Cerebellar nuclear complex (tissue), 1 donor: ENCODE data around the gene CIBAR2.

Experiments
- DNase-seq, 2 experiments: peaks; one replicate each; lab custom pipeline; 2025; lab: John Stamatoyannopoulos, UW

CIBAR2 gene

GRCh38 chr16:85083051-85083639 lies 29.1 kb downstream of the CIBAR2 start:
- no peak for DNase-seq

DNA sequence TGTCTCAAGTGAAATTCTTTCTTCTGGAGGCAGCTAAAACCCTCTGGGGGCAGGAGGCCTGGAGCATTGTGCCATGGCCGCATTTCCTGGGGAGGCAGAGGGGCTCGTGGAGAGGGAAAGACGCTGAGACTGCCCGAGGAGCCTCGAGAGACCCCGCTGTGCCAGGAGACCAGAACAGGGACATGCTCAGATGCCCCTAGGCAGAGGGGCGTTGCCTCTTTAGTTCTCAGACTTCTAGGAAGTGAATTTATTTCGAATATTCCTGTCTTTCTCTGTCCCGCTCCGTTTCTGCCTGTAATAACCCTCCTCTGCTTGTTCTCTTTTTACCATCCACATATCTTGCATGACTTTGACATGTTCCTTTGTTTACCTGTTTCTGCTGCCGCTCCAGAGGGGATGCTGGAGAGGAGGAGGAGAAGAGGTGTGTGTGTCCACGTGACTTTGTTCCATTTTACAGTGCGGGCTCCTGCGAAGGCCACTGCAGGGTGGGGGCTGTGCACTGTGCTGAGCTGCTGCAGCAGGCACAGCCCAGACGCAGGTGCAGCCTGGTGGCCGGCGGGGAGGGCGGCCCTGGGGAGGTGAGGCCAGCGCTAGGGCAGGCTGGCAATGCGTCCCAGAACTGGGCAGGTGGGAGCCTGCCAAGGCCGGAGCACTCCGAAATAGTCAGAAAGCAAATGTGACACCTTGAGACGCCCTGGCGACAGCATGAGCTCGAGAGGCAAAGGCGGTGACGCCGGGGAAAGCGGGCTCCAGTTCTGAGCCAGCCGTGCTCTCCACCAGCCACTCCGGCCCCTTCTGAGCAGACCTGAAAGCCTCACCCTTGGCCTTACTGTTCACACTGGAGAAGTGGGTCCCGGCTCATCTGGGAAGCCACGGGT lies 29.9 kb downstream of the CIBAR2 start:
- peak in 1 of 2 experiments; percentile 45 for DNase-seq

- DNase-seq: no peak
Observed at GRCh38 chr16:85081765-85082164, 30.5 kb downstream of the CIBAR2 start.

- no peak for DNase-seq
Observed at GRCh38 chr16:85081038-85081437, 31.2 kb downstream of the CIBAR2 start.

DNA sequence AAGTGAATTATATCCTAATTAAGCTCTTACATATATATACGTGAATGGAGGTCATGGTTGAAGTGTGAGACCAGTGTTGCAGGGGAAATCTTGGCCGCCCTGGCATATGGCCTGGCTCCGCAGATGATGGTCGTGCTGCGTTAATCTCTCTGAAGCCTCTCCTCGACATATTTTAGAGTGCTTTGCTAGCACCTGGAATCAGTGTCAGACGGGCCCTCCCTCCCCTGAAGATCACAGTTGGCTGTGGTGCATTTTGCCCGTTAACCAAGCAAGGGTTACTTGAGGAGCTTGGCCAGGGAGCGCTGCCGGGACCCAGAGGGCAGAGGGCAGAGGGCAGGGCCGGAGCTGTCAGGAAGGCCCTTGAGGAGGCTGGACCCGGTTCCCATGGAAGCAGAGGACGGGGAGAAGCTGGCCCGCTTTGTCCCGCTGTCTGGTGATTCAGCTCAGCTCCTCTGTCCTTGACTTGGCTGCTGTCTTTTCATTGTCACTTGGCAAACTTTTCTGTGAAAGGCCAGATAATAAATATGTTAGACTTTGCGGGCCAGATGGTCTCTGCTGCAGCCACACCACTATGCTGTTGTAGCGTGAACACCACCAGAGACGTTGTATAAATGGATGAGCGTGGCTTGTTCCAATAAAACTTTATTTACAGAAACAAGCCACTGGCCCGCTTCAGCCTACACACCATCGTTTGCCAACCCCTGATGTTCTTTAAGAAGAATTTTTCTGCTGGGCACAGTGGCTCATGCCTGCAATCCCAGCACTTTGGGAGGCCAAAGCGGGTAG lies 32.3 kb downstream of the CIBAR2 start:
- DNase-seq: no peak

GRCh38 chr16:85078952-85079351 lies 33.3 kb downstream of the CIBAR2 start:
- DNase-seq: no peak

GRCh38 chr16:85078226-85078625 lies 34.0 kb downstream of the CIBAR2 start:
- DNase-seq: no peak

- no peak for DNase-seq
Observed at GRCh38 chr16:85077576-85078125, 34.6 kb downstream of the CIBAR2 start.

DNA sequence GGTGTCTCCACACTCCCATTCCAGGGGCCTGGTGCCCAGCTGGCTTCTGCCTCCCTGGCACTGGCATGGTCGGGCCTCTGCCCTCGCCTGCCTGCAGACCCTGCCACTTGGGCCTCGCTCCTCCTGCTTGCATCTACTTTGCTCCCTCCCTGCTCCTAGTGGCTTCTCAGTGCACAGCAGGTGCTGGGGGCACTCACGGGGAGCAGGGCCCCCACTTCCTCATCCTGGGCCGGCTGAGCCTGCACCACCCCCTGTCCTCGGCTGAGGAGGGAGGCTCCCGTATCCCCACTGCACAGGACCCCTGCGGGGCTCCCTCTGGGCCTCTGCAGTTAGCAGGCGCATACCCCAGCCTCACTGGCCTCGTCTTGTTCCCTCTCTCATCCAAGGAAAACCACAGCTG lies 35.2 kb downstream of the CIBAR2 start:
- no peak for DNase-seq

- no peak for DNase-seq
Observed at GRCh38 chr16:85075236-85075924, 36.9 kb downstream of the CIBAR2 start.

GRCh38 chr16:85074225-85074914 lies 37.9 kb downstream of the CIBAR2 start:
- DNase-seq: no peak

DNA sequence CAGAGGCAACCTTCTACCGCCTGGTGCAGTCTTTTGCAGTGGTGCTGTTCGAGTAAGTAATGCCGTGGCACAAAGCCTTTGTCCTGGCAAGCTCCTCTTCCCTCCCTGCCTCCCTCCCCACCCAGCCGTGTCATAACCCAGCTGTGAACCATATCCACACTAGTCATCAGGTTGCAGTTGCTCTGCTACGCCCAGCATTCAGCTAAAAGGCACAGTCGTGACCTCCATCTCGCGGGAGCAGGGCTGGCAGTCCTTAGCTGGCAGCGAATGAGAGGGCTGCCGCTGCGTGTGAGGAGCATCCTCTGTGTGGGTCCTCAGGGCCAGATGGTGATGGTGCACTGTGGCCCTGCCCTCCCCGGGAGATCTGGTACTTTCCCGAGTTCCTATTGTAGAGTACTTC lies 39.3 kb downstream of the CIBAR2 start:
- no peak for DNase-seq

DNA sequence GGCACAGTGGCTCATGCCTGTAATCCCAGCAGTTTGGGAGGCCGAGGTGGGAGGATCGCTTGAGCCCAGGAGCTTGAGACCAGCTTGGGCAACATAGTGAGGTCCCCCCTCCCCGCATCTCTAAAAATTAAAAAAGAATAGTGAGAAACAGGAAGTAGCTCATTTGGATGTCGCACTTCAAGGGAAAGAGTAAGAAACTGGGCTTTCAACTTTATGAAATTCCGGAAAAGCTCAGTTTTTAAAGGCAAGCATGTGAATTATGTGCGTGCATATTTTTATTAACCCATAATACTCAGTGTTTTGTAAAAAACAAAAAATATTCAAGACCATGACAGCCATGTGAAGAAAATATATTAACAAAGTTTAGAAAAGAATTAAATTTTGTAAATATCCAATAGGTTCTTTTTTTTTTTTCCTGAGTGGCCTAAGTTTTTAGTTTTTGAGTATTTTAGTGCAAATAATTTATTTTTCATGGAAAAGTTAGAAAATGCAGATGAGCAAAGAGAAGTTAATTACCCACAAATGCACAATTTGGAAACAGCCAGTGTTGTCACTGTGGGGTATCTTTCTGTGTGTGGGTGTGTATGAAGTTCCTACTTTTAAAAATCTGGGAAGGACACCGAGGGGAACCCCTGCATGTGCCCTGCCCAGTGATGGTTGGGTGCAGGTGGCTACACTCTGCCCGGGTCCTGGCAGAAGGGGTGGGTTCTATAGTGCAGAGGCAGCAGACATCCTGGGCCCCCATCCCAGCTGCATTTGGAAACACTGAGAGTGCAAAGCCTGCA lies 40.0 kb downstream of the CIBAR2 start:
- no peak for DNase-seq

GRCh38 chr16:85069171-85069570 lies 43.1 kb downstream of the CIBAR2 start:
- no peak for DNase-seq

- DNase-seq: no peak
Observed at GRCh38 chr16:85068746-85069145, 43.5 kb downstream of the CIBAR2 start.

- no peak for DNase-seq
Observed at GRCh38 chr16:85067426-85067825, 44.8 kb downstream of the CIBAR2 start.

GRCh38 chr16:85067024-85067423 lies 45.2 kb downstream of the CIBAR2 start:
- no peak for DNase-seq

DNA sequence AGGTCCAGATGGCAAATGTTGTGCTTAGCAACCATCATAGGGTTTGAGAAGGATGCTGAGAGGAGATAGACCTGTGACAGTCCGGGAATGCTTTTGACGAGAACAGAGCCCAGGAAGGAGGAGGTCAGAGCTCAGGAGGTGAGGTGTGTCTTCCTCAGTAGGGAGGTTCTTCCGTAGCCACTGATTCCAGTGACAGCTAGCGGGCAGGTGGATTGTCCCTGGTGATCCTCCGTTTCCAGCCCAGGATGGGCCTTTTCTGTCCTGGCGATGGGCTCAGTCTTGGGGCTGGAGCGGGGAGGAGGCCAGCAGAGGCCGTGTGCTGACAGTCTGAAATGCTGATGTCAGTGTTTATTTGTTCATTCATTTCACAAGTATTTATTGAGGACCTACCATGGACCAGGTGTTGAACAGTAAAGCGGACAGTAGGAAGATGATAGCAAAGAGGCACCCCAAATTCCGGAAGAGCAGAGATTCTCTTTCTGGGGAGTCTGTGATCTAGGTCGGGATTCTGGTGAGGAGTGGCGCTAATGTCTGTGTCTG lies 45.9 kb downstream of the CIBAR2 start:
- no peak for DNase-seq

DNA sequence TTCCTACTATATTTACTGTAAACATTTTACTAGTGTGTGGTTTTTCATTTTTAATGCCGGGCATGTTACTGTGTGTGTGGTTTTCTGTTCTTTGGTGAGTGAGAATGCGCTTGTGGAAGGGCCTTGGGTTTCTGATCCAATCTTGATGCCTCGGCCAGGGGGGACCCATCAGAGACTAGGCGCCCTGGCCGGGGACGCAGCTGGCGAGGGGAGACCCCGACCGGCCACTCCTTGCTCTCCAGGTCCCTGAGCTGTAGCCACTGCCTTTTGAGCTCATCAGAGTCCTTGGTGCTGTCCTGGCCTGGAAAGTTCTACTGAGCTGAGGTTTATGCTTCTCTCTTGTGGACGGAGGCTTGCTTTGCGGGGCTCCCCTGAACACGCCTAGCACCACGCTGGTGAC lies 47.2 kb downstream of the CIBAR2 start:
- no peak for DNase-seq

GRCh38 chr16:85064186-85064585 lies 48.1 kb downstream of the CIBAR2 start:
- DNase-seq: no peak
